Measurements from ENCODE around the gene ATP10B. TPM values are rescaled to one million over a fixed set of nuclear protein-coding genes. Genes with fewer than 3 reads are reported as not detected.

Gene ATP10B
- total and polyA plus RNA-seq, 2 of the 13 experiments (the other 11 are each of a cell fraction or from before 2014, with no cell fraction given), result not detected

GRCh38 chr5:160770718-160771117 lies 81.3 kb downstream of the ATP10B start:
- H3K9ac ChIP-seq (ENCODE audit: insufficient read depth, low read depth, low read length), result no peak overlapping the region
- ATAC-seq (no peak), FAIRE-seq (no peak), DNase-seq (ENCODE audit: low spot score) (no peak)
- WGBS (ENCODE audit: low lambda C conversion rate), result 0% methylated on average over 3 of the region's 3 CpGs
- no peak overlapping the region for H3K27ac ChIP-seq (ENCODE audit: extremely low read length, insufficient read depth, low read length)
- H2AFZ ChIP-seq (ENCODE audit: low read length), result no peak overlapping the region
- in situ Hi-C loops (cut with HindIII; ENCODE audit: extremely low pct_ligation_motif_present, low pct_unique_long_range_greater_than_20kb) (no loop called here), intact Hi-C loops (cut with micrococcal nuclease; ENCODE audit: unreplicated experiment) (no loop called here)
- H3K79me2 ChIP-seq (ENCODE audit: insufficient read depth, low read length), result no peaks in the 10 kb centered on the region
- peak; percentile 96 to 98 for TF ChIP-seq MAFK (conservative IDR thresholded peaks at IDR 0.05 in 1 of 2, IDR thresholded peaks at IDR 0.05 in 1 of 2; ENCODE audit: low read length in 2 of 2)
- TF ChIP-seq MAFF (IDR thresholded peaks at IDR 0.05; ENCODE audit: low read depth, low read length), result peak; percentile 98
- TF ChIP-seq RFX3 (CRISPR knock-in tag; IDR thresholded peaks at IDR 0.05), result no peak
- ChIA-PET POLR2A (no interaction called here), CTCF (ENCODE audit: low intra/inter-chr PET ratio, low total read pairs) (no interaction called here)
- no peak overlapping the region for H3K4me3 ChIP-seq (replicated peaks in 1 of 3; ENCODE audit: insufficient read depth in 1 of 3, low read depth in 2 of 3, low read length in 3 of 3)
- H4K20me1 ChIP-seq (ENCODE audit: insufficient read depth, low read length), result no peaks in the 10 kb centered on the region
- no TSS peak for BruUV-seq (replicated peaks)
- H3K4me1 ChIP-seq (ENCODE audit: insufficient read depth, low read length), result no peaks in the 10 kb centered on the region
- H3K27me3 ChIP-seq (ENCODE audit: control insufficient read depth in 1 of 2, insufficient read depth in 2 of 2, low read length in 2 of 2), result no peaks in the 10 kb centered on the region; a peak in 1 of 5 replicates
- H3K4me2 ChIP-seq (ENCODE audit: low read depth, low read length), result no peak overlapping the region
- no peaks in the 10 kb centered on the region for H3K9me3 ChIP-seq (ENCODE audit: low read length)
- H3K36me3 ChIP-seq (replicated peaks in 1 of 2; ENCODE audit: control insufficient read depth in 1 of 2, insufficient read depth in 2 of 2, low read length in 2 of 2), result no peaks in the 10 kb centered on the region

GRCh38 chr5:160769301-160769700 lies 82.7 kb downstream of the ATP10B start:
- Histone ChIP-seq H4K20me1 (ENCODE audit: insufficient read depth, low read length) (no peaks in the 10 kb centered on the region), H2AFZ (ENCODE audit: low read length) (no peak overlapping the region), H3K9ac (ENCODE audit: insufficient read depth, low read depth, low read length) (no peak overlapping the region), H3K4me3 (replicated peaks in 1 of 3; ENCODE audit: insufficient read depth in 1 of 3, low read depth in 2 of 3, low read length in 3 of 3) (no peak overlapping the region), H3K9me3 (ENCODE audit: low read length) (no peaks in the 10 kb centered on the region), H3K4me1 (ENCODE audit: insufficient read depth, low read length) (no peaks in the 10 kb centered on the region), H3K4me2 (ENCODE audit: low read depth, low read length) (no peak overlapping the region), H3K27me3 (ENCODE audit: control insufficient read depth in 1 of 2, insufficient read depth in 2 of 2, low read length in 2 of 2) (no peaks in the 10 kb centered on the region; a peak in 1 of 5 replicates), H3K36me3 (replicated peaks in 1 of 2; ENCODE audit: control insufficient read depth in 1 of 2, insufficient read depth in 2 of 2, low read length in 2 of 2) (no peaks in the 10 kb centered on the region), H3K79me2 (ENCODE audit: insufficient read depth, low read length) (no peaks in the 10 kb centered on the region), H3K27ac (ENCODE audit: extremely low read length, insufficient read depth, low read length) (no peak overlapping the region)
- BruUV-seq (replicated peaks), result no TSS peak
- no peak for FAIRE-seq
- in situ Hi-C loops (cut with HindIII; ENCODE audit: extremely low pct_ligation_motif_present, low pct_unique_long_range_greater_than_20kb) (no loop called here), intact Hi-C loops (cut with micrococcal nuclease; ENCODE audit: unreplicated experiment) (no loop called here)
- ChIA-PET POLR2A (no interaction called here), CTCF (ENCODE audit: low intra/inter-chr PET ratio, low total read pairs) (no interaction called here)
- no peak for TF ChIP-seq HNRNPH1 (optimal IDR thresholded peaks at IDR 0.05; ENCODE audit: low read depth, low read length)
- no peak for TF ChIP-seq ZNF354B (CRISPR knock-in tag; IDR thresholded peaks at IDR 0.05)
- TF ChIP-seq ZNF781 (CRISPR knock-in tag; IDR thresholded peaks at IDR 0.05; ENCODE audit: borderline replicate concordance, not compliant biosample characterization), result no peak
- no peak for TF ChIP-seq ZNF879 (CRISPR knock-in tag; IDR thresholded peaks at IDR 0.05)
- no peak for TF ChIP-seq ZNF770 (CRISPR knock-in tag; IDR thresholded peaks at IDR 0.05)
- no peak for TF ChIP-seq POLR2A (IDR thresholded peaks at IDR 0.05; ENCODE audit: insufficient read depth in 1 of 2, low read depth in 2 of 2, low read length in 2 of 2)
- TF ChIP-seq MTF2 (CRISPR knock-in tag; IDR thresholded peaks at IDR 0.05; ENCODE audit: borderline replicate concordance), result no peak
- TF ChIP-seq TFE3 (CRISPR knock-in tag; IDR thresholded peaks at IDR 0.05), result no peak
- 42% methylated on average over 4 of the region's 4 CpGs for WGBS (ENCODE audit: low lambda C conversion rate)
- DNase-seq (ENCODE audit: low spot score), result no peak
- ATAC-seq, result no peak
